Measurements from ENCODE around the gene CCSAP. TPM values are rescaled to one million over a fixed set of nuclear protein-coding genes. Genes with fewer than 3 reads are reported as not detected.

The CCSAP gene
- total RNA-seq, 4 donors from 2014 or later: 1.8 to 5.8 (median 2.8) TPM

DNA sequence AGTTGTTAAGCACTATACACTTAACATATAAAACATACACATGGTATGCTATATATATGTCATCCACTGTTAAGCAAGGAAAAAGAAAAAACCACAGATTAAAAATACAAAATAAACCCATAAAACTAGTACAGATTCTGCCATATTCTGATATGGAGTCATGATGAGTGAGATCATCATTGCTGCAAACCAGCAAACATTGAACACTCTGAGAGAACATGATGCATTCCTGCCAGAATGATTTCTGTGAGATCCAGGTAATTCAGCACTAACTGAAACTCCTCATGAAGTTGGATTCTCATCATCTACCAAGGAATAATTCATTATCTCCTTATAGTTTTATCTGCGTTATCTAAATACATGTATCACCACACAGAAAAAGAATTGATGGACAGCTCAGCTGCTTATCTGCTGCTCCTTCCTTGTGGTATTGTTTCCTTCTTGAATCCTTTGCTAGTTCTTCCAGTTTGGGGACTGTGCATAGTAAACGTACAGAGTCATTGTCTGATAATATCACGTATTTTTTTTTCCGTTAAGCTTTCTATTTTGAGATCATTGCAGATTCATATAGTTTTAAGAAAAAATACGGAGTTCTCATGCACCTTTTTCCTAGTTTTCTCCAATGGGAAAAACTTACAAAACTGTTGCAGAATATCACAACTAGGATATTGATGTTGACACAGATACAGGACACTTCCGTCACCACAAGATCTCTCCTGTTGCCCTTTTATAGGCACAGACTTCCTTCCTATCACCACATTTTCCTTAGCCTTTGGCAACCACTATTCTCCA is 62.6 kb downstream of the CCSAP start:
- peaks cover 0 to 6% (median 0%) of the 10 kb centered on the region in 4 donors for H3K4me1 ChIP-seq
- H3K27ac ChIP-seq: no peak overlapping the region

DNA sequence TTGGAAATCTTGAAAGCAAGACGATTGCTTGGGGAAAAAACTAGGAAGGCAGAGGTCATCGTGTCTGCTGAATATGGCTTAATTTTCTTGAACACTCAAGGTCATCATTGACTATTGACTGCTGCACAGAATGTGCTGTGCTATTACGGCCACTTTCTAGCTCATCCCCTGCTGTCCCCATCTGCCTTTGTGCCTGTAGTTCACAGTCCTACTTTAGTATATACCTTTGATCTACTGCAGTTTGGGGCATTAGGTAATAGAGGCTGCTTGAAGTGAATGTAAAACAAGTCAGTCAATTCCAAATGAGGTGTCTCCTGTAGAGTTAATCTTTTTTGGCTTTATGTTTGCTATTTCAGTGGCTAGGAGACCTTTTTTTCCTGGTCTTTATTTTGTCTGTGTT is 63.6 kb downstream of the CCSAP start:
- Histone ChIP-seq H3K36me3 (no peaks in the 10 kb centered on the region), H3K27ac (no peak overlapping the region), H3K4me1 (peaks cover 0 to 13% (median 0%) of the 10 kb centered on the region in 4 donors), H3K27me3 (no peaks in the 10 kb centered on the region), H3K4me3 (no peak overlapping the region), H3K9me3 (no peaks in the 10 kb centered on the region)
- no peak for DNase-seq
- TF ChIP-seq, protein P1, sequence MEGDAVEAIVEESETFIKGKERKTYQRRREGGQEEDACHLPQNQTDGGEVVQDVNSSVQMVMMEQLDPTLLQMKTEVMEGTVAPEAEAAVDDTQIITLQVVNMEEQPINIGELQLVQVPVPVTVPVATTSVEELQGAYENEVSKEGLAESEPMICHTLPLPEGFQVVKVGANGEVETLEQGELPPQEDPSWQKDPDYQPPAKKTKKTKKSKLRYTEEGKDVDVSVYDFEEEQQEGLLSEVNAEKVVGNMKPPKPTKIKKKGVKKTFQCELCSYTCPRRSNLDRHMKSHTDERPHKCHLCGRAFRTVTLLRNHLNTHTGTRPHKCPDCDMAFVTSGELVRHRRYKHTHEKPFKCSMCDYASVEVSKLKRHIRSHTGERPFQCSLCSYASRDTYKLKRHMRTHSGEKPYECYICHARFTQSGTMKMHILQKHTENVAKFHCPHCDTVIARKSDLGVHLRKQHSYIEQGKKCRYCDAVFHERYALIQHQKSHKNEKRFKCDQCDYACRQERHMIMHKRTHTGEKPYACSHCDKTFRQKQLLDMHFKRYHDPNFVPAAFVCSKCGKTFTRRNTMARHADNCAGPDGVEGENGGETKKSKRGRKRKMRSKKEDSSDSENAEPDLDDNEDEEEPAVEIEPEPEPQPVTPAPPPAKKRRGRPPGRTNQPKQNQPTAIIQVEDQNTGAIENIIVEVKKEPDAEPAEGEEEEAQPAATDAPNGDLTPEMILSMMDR (IDR thresholded peaks at IDR 0.05): no peak
- no peak for TF ChIP-seq POLR2A (IDR thresholded peaks at IDR 0.05)

More for the DNA sequence above, 62.6 kb downstream of the CCSAP start:
- no peak for DNase-seq
- Histone ChIP-seq H3K4me3 (no peak overlapping the region), H3K9me3 (no peaks in the 10 kb centered on the region), H3K27me3 (no peaks in the 10 kb centered on the region), H3K36me3 (no peaks in the 10 kb centered on the region)
- no peak for TF ChIP-seq POLR2A (IDR thresholded peaks at IDR 0.05)
- TF ChIP-seq, protein P1 (IDR thresholded peaks at IDR 0.05): no peak

DNA sequence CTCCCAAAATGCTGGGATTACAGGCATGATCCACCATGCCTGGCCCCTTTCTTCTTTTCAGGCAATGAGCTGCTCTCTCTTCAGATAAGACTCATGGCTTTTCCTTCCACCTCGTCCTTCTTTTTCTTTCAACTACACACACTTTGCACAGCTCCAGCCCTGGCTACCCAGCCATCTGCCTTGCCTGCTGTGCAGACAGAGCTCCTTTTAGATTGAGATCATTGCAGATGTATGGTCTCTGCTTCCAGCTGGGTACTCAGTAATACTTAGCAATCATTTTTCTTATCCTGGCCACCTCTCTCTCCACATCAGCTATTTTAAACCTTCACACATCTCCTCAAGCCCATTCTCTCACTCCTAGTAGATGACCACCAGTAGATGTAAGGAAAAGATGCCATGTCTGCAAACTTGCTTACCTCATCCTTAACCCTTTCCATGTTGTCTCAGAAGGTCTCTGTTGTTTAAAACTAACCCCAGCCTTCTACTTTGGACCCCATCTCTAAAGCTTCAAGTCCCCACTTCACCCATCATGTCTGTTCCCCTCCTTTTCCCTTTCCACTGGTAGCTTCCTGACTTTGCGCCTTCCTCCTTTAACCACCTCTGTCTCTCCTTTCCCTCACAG is 64.6 kb downstream of the CCSAP start:
- no peak overlapping the region for H3K4me3 ChIP-seq
- no peak overlapping the region for H3K27ac ChIP-seq
- no peaks in the 10 kb centered on the region for H3K9me3 ChIP-seq
- H3K4me1 ChIP-seq: peaks cover 0 to 21% (median 0%) of the 10 kb centered on the region in 4 donors
- H3K27me3 ChIP-seq: no peaks in the 10 kb centered on the region
- no peaks in the 10 kb centered on the region for H3K36me3 ChIP-seq
- no peak for DNase-seq
- TF ChIP-seq, protein P1 (IDR thresholded peaks at IDR 0.05): no peak
- TF ChIP-seq POLR2A (IDR thresholded peaks at IDR 0.05): no peak

DNA sequence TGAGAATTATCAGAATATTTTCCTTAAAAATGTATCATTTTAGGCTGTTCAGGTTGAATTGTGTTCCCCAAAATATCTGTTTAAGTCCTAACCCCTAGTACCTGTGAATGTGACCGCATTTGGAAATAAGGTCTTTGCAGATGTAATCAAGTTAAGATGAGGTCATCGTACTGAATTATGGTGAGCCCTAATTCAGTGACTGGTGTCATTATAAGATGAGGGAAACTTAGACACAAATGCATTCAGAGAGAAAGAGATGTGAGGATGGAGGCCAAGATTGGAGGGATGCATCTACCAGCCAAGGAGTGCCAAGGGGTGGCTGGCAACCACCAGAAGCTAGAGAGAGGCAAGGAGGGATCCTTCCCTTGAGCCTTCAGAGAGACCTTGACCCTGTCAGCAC is 67.8 kb downstream of the CCSAP start:
- H3K27me3 ChIP-seq: no peaks in the 10 kb centered on the region
- TF ChIP-seq, protein P1 (IDR thresholded peaks at IDR 0.05): no peak
- no peak for TF ChIP-seq POLR2A (IDR thresholded peaks at IDR 0.05)
- no peak for DNase-seq
- no peaks in the 10 kb centered on the region for H3K9me3 ChIP-seq
- peaks cover 0 to 36% (median 8%) of the 10 kb centered on the region in 4 donors for H3K4me1 ChIP-seq
- H3K36me3 ChIP-seq: no peaks in the 10 kb centered on the region
- H3K27ac ChIP-seq: no peak overlapping the region
- H3K4me3 ChIP-seq: no peak overlapping the region

DNA sequence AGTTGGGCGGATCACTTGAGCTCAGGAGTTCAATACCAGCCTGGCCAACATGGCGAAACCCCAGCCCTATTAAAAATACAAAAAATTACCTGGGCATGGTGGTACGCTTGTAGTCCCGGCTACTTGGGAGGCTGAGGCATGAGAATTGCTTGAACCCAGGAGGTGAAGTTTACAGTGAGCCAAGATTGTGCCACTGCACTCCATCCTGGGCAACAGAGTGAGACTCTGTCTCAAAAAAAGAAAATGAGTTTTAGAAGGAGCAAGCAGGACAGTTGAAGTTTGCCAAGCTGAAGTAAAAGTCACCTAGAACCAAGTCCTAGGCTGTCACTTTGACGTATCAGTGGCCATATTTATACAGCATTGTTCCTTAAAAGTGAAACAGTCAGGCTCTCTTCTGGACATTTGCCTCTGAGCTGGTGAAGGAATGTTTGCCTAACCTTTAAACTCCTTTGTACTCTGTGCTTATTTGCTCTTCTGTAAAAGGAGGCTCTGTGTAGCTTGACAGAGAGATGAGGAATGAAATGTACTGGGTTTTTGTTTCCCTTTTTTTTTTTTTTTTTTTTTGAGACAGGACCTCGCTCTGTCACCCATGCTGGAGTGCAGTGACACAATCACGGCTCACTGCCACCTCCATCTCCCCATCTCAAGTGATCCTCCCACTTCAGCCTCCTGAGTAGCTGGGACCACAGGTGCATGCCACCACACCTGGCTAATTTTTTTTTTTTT is 69.2 kb downstream of the CCSAP start:
- DNase-seq: no peak
- H3K36me3 ChIP-seq: no peaks in the 10 kb centered on the region
- no peaks in the 10 kb centered on the region for H3K27me3 ChIP-seq
- H3K9me3 ChIP-seq: no peaks in the 10 kb centered on the region
- peak overlapping the region in 2 of 4 donors; percentile 44 to 46 for H3K27ac ChIP-seq
- peak overlapping the region in 2 of 4 donors; percentile 13 to 29 for H3K4me3 ChIP-seq
- no peak for TF ChIP-seq POLR2A (IDR thresholded peaks at IDR 0.05)
- TF ChIP-seq, protein P1 (IDR thresholded peaks at IDR 0.05): no peak
- H3K4me1 ChIP-seq: peaks cover 0 to 39% (median 8%) of the 10 kb centered on the region in 4 donors

Data from Peyer's patch (tissue), 4 donors.